ENCODE measurements around the gene ZNF585A. TPM values are rescaled to one million over a fixed set of nuclear protein-coding genes. Genes with fewer than 3 reads are reported as not detected.
"Not testable (repeated sequence)": the region's sequence is repeated elsewhere in the genome, so short reads cannot be mapped to it uniquely, and the experiment has no call there.

ZNF585A gene
- total RNA-seq, 1 donor from 2014 or later: 2.7 TPM

DNA sequence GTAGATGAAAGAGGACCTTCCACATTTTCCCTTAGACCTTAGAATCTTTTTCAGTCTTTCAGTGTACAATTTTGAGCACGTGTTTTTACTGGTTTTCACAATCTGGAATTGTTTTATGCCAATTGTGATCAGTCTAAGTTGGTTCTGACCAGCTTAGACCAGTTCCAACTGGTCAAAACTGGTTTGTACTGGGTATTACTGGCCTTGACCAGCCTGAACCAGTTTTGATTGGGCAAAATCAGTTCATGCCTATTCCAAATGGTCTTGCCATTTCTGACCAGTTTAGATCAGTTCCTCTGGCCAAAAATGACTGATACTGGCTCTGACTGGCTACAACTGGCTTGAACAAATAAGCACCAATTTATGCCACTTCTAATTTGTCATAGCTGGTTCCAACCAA is 36.4 kb downstream of the ZNF585A start:
- peaks cover 37% of the 10 kb centered on the region for H3K9me3 Mint-ChIP-seq

DNA sequence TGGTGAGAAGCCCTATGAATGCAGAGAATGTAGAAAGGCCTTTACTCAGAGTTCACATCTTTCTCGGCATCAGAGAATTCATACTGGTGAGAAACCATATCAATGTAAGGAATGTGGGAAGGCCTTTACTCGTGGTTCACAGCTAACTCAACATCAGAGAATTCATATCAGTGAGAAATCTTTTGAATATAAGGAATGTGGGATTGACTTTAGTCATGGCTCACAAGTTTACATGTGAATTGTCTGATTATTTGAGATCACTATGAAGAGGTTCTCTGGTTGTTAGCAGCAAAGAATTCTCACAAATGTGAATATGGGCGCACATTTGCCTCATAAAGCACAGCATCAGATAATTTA is 43.7 kb downstream of the ZNF585A start:
- Mint-ChIP-seq H3K36me3 (ENCODE audit: low read depth) (peaks cover 46% of the 10 kb centered on the region), H3K4me3 (no peak overlapping the region), H3K9me3 (peaks cover 27% of the 10 kb centered on the region), H3K27me3 (no peaks in the 10 kb centered on the region), H3K27ac (no peak overlapping the region), H3K4me1 (no peaks in the 10 kb centered on the region)
- intact Hi-C loops (cut with micrococcal nuclease): no loop called here
- DNase-seq: no peak

More for the DNA sequence above, 36.4 kb downstream of the ZNF585A start:
- Mint-ChIP-seq H3K4me1 (no peaks in the 10 kb centered on the region), H3K4me3 (no peak overlapping the region), H3K27ac (no peak overlapping the region), H3K27me3 (no peaks in the 10 kb centered on the region), H3K36me3 (ENCODE audit: low read depth) (peaks cover 5% of the 10 kb centered on the region)
- intact Hi-C loops (cut with micrococcal nuclease): no loop called here
- DNase-seq: no peak

GRCh38 chr19:37127999-37128820 is 44.3 kb downstream of the ZNF585A start:
- intact Hi-C loops (cut with micrococcal nuclease): no loop called here
- H3K9me3 Mint-ChIP-seq: peaks cover 21% of the 10 kb centered on the region
- no peak overlapping the region for H3K4me3 Mint-ChIP-seq
- DNase-seq: no peak
- no peak overlapping the region for H3K27ac Mint-ChIP-seq
- H3K4me1 Mint-ChIP-seq: no peaks in the 10 kb centered on the region
- no peaks in the 10 kb centered on the region for H3K27me3 Mint-ChIP-seq
- peaks cover 46% of the 10 kb centered on the region for H3K36me3 Mint-ChIP-seq (ENCODE audit: low read depth)

DNA sequence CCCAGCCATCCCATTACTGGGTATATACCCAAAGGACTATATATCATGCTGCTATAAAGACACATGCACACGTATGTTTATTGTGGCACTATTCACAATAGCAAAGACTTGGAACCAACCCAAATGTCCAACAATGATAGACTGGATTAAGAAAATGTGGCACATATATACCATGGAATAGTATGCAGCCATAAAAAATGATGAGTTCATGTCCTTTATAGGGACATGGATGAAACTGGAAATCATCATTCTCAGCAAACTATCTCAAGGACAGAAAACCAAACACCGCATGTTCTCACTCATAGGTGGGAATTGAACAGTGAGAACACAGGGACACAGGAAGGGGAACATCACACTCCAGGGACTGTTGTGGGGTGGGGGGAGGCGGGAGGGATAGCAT is 50.4 kb downstream of the ZNF585A start:
- DNase-seq; H3K4me3 Mint-ChIP-seq; H3K27me3 Mint-ChIP-seq; H3K4me1 Mint-ChIP-seq; intact Hi-C loops (cut with micrococcal nuclease); H3K27ac Mint-ChIP-seq: not testable (repeated sequence)
- Mint-ChIP-seq H3K9me3 (peaks cover 13% of the 10 kb centered on the region), H3K36me3 (ENCODE audit: low read depth) (peaks cover 21% of the 10 kb centered on the region)

GRCh38 chr19:37114001-37114400 is 58.5 kb downstream of the ZNF585A start:
- intact Hi-C loops (cut with micrococcal nuclease): no loop called here
- peaks cover 32% of the 10 kb centered on the region for H3K9me3 Mint-ChIP-seq
- H3K27ac Mint-ChIP-seq: no peak overlapping the region
- H3K27me3 Mint-ChIP-seq: no peaks in the 10 kb centered on the region
- DNase-seq: no peak
- no peaks in the 10 kb centered on the region for H3K4me1 Mint-ChIP-seq
- no peak overlapping the region for H3K4me3 Mint-ChIP-seq
- peaks cover 64% of the 10 kb centered on the region for H3K36me3 Mint-ChIP-seq (ENCODE audit: low read depth)

GRCh38 chr19:37111753-37112152 is 60.7 kb downstream of the ZNF585A start:
- intact Hi-C loops (cut with micrococcal nuclease); H3K4me3 Mint-ChIP-seq; H3K27me3 Mint-ChIP-seq; H3K27ac Mint-ChIP-seq; DNase-seq; H3K4me1 Mint-ChIP-seq: not testable (repeated sequence)
- Mint-ChIP-seq H3K9me3 (peaks cover 41% of the 10 kb centered on the region), H3K36me3 (ENCODE audit: low read depth) (peaks cover 83% of the 10 kb centered on the region)

- H3K27me3 Mint-ChIP-seq; DNase-seq; H3K4me3 Mint-ChIP-seq; H3K27ac Mint-ChIP-seq; H3K4me1 Mint-ChIP-seq; intact Hi-C loops (cut with micrococcal nuclease): not testable (repeated sequence)
- Mint-ChIP-seq H3K9me3 (peaks cover 34% of the 10 kb centered on the region), H3K36me3 (ENCODE audit: low read depth) (peaks cover 84% of the 10 kb centered on the region)
Observed at GRCh38 chr19:37104135-37104534, 68.4 kb downstream of the ZNF585A start.

- no peak for DNase-seq
- H3K4me3 Mint-ChIP-seq: no peak overlapping the region
- no peak overlapping the region for H3K27ac Mint-ChIP-seq
- H3K36me3 Mint-ChIP-seq (ENCODE audit: low read depth): peaks cover 89% of the 10 kb centered on the region
- intact Hi-C loops (cut with micrococcal nuclease): no loop called here
- peaks cover 34% of the 10 kb centered on the region for H3K9me3 Mint-ChIP-seq
- no peaks in the 10 kb centered on the region for H3K4me1 Mint-ChIP-seq
- H3K27me3 Mint-ChIP-seq: no peaks in the 10 kb centered on the region
Observed at GRCh38 chr19:37098570-37098969, 73.9 kb downstream of the ZNF585A start.

- no peak for DNase-seq
- Mint-ChIP-seq H3K4me1 (no peaks in the 10 kb centered on the region), H3K9me3 (peaks cover 35% of the 10 kb centered on the region), H3K36me3 (ENCODE audit: low read depth) (peaks cover 90% of the 10 kb centered on the region), H3K4me3 (no peak overlapping the region), H3K27me3 (no peaks in the 10 kb centered on the region), H3K27ac (no peak overlapping the region)
- intact Hi-C loops (cut with micrococcal nuclease): no loop called here
Observed at GRCh38 chr19:37095859-37096258, 76.6 kb downstream of the ZNF585A start.

Other genes starting within 250 kb of the ZNF585A start
- gene ZNF420, start 94.3 kb downstream of the ZNF585A start, total RNA-seq: 9.8 and 11.9 TPM in 2 replicates
- 2.4 and 4.4 TPM in 2 replicates for gene ZNF585B, start 37.8 kb upstream of the ZNF585A start, total RNA-seq
- 6.4 and 8.6 TPM in 2 replicates for gene ZNF383, start 45.5 kb upstream of the ZNF585A start, total RNA-seq
- gene ZNF527, start 198.4 kb upstream of the ZNF585A start, total RNA-seq: 3.5 and 4.9 TPM in 2 replicates